B cell (primary cell): ENCODE data around the gene NLGN1. TPM values are rescaled to one million over a fixed set of nuclear protein-coding genes. Genes with fewer than 3 reads are reported as not detected.

ENCODE experiments used
- ATAC-seq: fragments of 200-7000 bp; cut with Tn5 transposase; one replicate; pipeline ENCODE4 v1.10.0; 2021; ENCODE audit warnings: low read depth, mild to moderate bottlenecking, moderate number of reproducible peaks, moderate library complexity
- CTCF ChIA-PET: fragments of 350-600 bp; sonication (Branson Sonifier 250); formaldehyde crosslinking; loops from one replicate; lab custom pipeline; 2021; ENCODE audit warnings: antibody characterized with exemption, inconsistent platforms; lab: Charles Lee
- POLR2A ChIA-PET: fragments of 350-600 bp; sonication (Branson Sonifier 250); formaldehyde crosslinking; loops from one replicate; lab custom pipeline; 2021; ENCODE audit warnings: antibody characterized with exemption; lab: Charles Lee
- DNase-seq: peaks from one replicate; pipeline ENCODE4 v3.0.0; 2013
- H2AFZ ChIP-seq: 2 replicates; pipeline ENCODE4 v1.6.1; 2012; ENCODE audit warnings: mild to moderate bottlenecking, low read depth, low read length; ENCODE audit not compliant: insufficient read depth, poor library complexity, severe bottlenecking
- H3K27ac ChIP-seq, 2 donors: 1 replicate in 1 of 2; 2 replicates in 1 of 2; pipeline ENCODE4 v1.5.1; 2012 to 2013; ENCODE audit warnings: low read length in 2 of 2, mild to moderate bottlenecking in 2 of 2, moderate library complexity in 1 of 2
- H3K27me3 ChIP-seq, 4 experiments: fragments of 200-600 bp in 1 of 4; sonication (generic) in 1 of 4; replicated peaks in 1 of 4; 1 replicate in 2 of 4; 2 replicates in 2 of 4; pipeline versions ENCODE4 v1.6.1 to v1.7.0; 2013 to 2016; ENCODE audit warnings: low read length in 3 of 4, mild to moderate bottlenecking in 2 of 4, mixed read lengths in 1 of 4, moderate library complexity in 1 of 4; ENCODE audit not compliant: insufficient read depth in 4 of 4, control insufficient read depth in 3 of 4; ENCODE audit errors: control extremely low read depth in 1 of 4
- H3K36me3 ChIP-seq, 2 experiments: replicated peaks in 1 of 2; 1 replicate in 1 of 2; 2 replicates in 1 of 2; pipeline versions ENCODE4 v1.6.1 to v1.7.1; 2013; ENCODE audit warnings: low read length in 1 of 2; ENCODE audit not compliant: insufficient read depth in 2 of 2, control insufficient read depth in 1 of 2; ENCODE audit errors: control extremely low read depth in 1 of 2, extremely low read depth in 1 of 2
- H3K4me1 ChIP-seq, 2 donors: fragments of 200-600 bp in 1 of 2; sonication (generic) in 1 of 2; 1 replicate in 1 of 2; 2 replicates in 1 of 2; pipeline versions ENCODE4 v1.5.1 to v1.6.1; 2013 to 2017; ENCODE audit warnings: low read length in 2 of 2; ENCODE audit not compliant: control insufficient read depth in 2 of 2, insufficient read depth in 2 of 2
- H3K4me2 ChIP-seq: replicated peaks from 2 replicates; pipeline ENCODE3; 2012; ENCODE audit warnings: mild to moderate bottlenecking, low read depth, low read length; ENCODE audit not compliant: poor library complexity, severe bottlenecking
- H3K4me3 ChIP-seq, 5 experiments: fragments of 200-600 bp in 1 of 5; sonication (generic) in 1 of 5; 1 replicate in 3 of 5; 2 replicates in 2 of 5; pipeline versions ENCODE4 v1.5.1 to v1.7.0; 2011 to 2016; ENCODE audit warnings: low read length in 4 of 5, mild to moderate bottlenecking in 4 of 5, low read depth in 2 of 5, control low read depth in 1 of 5, moderate library complexity in 1 of 5; ENCODE audit not compliant: insufficient read depth in 1 of 5; ENCODE audit errors: control extremely low read depth in 1 of 5, extremely low read depth in 1 of 5
- H3K79me2 ChIP-seq: fragments of 200-600 bp; sonication (generic); one replicate; pipeline ENCODE4 v1.6.0; 2016; ENCODE audit warnings: low read length; ENCODE audit not compliant: control insufficient read depth, insufficient read depth
- H3K9ac ChIP-seq: fragments of 200-600 bp; sonication (generic); 2 replicates; pipeline ENCODE4 v1.6.1; 2017; ENCODE audit warnings: mild to moderate bottlenecking, low read length, moderate library complexity
- H3K9me3 ChIP-seq, 3 donors: one replicate each; pipeline versions ENCODE4 v1.6.1 to v1.7.1; 2013; ENCODE audit warnings: low read length in 2 of 3; ENCODE audit not compliant: control insufficient read depth in 2 of 3, insufficient read depth in 1 of 3; ENCODE audit errors: control extremely low read depth in 1 of 3
- H4K20me1 ChIP-seq: 2 replicates; pipeline ENCODE4 v1.6.0; 2012; ENCODE audit warnings: mild to moderate bottlenecking, low read length; ENCODE audit not compliant: insufficient read depth, control insufficient read depth, poor library complexity, severe bottlenecking
- H3K27ac Mint-ChIP-seq: one replicate; pipeline ENCODE4 v1.8.0; 2021; ENCODE audit warnings: mixed read lengths
- H3K27me3 Mint-ChIP-seq: one replicate; pipeline ENCODE4 v1.8.0; 2021; ENCODE audit warnings: mixed read lengths
- H3K4me1 Mint-ChIP-seq: one replicate; pipeline ENCODE4 v1.8.0; 2021; ENCODE audit warnings: mixed read lengths
- H3K4me3 Mint-ChIP-seq: one replicate; pipeline ENCODE4 v1.8.0; 2021; ENCODE audit warnings: mixed read lengths
- H3K9me3 Mint-ChIP-seq: one replicate; pipeline ENCODE4 v1.8.0; 2022; ENCODE audit warnings: mixed read lengths; ENCODE audit not compliant: insufficient read depth
- CTCF ChIP-seq: fragments of 200-600 bp; IDR thresholded peaks from one replicate; pipeline ENCODE4 v1.8.0; 2022; ENCODE audit warnings: antibody characterized with exemption, mild to moderate bottlenecking
- EZH2 ChIP-seq: IDR thresholded peaks from 2 replicates; pipeline ENCODE4 v1.6.1; 2012; ENCODE audit warnings: borderline replicate concordance, low read depth, mild to moderate bottlenecking, moderate library complexity, low read length; ENCODE audit not compliant: insufficient read depth, poor library complexity, severe bottlenecking
- WGBS: methylation state at CpG from one replicate; pipeline ENCODE4 v1.1.5; 2013; ENCODE audit warnings: missing lambda C conversion rate; ENCODE audit not compliant: insufficient coverage; 5-methylcytosine and 5-hydroxymethylcytosine counted together
- intact Hi-C: fragments of 100-400 bp; cut with micrococcal nuclease; formaldehyde crosslinking; loops from one replicate; pipeline ENCODE4 v1.10.0; 2022
- polyA plus RNA-seq: library from polyadenylated mRNA; depleted of rRNA; stranded (reverse); fragments of >200 nt; gene quantifications from 2 replicates; pipeline ENCODE4 v1.2.3, GENCODE V29; 2012
- total RNA-seq, 2 donors: library from RNA; stranded (reverse); fragments of 120-200 nt in 1 of 2; gene quantifications; 1 replicate in 1 of 2; 2 replicates in 1 of 2; pipeline versions ENCODE4 v1.2.3 to v1.2.4, GENCODE V29; 2013 to 2022

The NLGN1 gene
- total and polyA plus RNA-seq, 2 donors (not counting 1 experiment from before 2014, with no cell fraction given): not detected

- no peak overlapping the region for H3K4me3 ChIP-seq
- no peak overlapping the region for H3K4me2 ChIP-seq
- no peak overlapping the region for H2AFZ ChIP-seq
- POLR2A ChIA-PET: no interaction called here
- TF ChIP-seq CTCF (no peak), EZH2 (no peak)
- CTCF ChIA-PET: no interaction called here
- H3K4me1 Mint-ChIP-seq: no peaks in the 10 kb centered on the region
- H3K9ac ChIP-seq: no peak overlapping the region
- H3K9me3 ChIP-seq: no peaks in the 10 kb centered on the region
- no peaks in the 10 kb centered on the region for H3K4me1 ChIP-seq
- H4K20me1 ChIP-seq: no peaks in the 10 kb centered on the region
- H3K79me2 ChIP-seq: no peaks in the 10 kb centered on the region
- H3K9me3 Mint-ChIP-seq: peaks cover 3% of the 10 kb centered on the region
- H3K27ac ChIP-seq: no peak overlapping the region
- H3K27me3 Mint-ChIP-seq: no peaks in the 10 kb centered on the region
- no peaks in the 10 kb centered on the region for H3K36me3 ChIP-seq
- ATAC-seq (no peak), DNase-seq (no peak)
- H3K4me3 Mint-ChIP-seq: no peak overlapping the region
- H3K27ac Mint-ChIP-seq: no peak overlapping the region
- WGBS: no CpG with 5 or more reads among the region's 1 CpG
- no peaks in the 10 kb centered on the region for H3K27me3 ChIP-seq
- intact Hi-C loops: no loop called here
Observed at GRCh38 chr3:173650596-173650995, 253.1 kb downstream of the NLGN1 start.

DNA sequence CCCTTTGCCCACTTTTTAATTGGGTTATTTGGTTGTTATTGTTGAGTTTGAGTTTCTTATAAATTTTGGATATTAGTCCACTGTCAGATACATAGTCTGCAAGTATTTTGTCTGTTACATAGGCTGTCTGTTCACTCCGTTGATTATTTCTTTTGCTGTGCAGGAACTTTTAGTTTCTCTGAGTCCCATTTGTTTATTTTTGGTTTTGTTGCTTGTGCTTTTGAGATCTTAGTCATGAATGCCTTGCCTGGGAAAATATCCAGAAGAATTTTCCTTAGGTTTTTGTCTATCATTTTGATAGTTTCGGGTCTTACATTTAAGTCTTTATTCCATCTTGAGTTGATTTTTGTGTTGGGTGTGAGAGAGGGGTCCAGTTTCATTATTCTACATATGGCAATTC is 254.5 kb downstream of the NLGN1 start:
- ChIA-PET POLR2A (no interaction called here), CTCF (no interaction called here)
- H3K27me3 ChIP-seq: no peaks in the 10 kb centered on the region
- no peak overlapping the region for H3K4me2 ChIP-seq
- no peak overlapping the region for H3K4me3 Mint-ChIP-seq
- H3K79me2 ChIP-seq: no peaks in the 10 kb centered on the region
- ATAC-seq (no peak), DNase-seq (no peak)
- H3K4me1 Mint-ChIP-seq: no peaks in the 10 kb centered on the region
- no peak for TF ChIP-seq CTCF
- no peak for TF ChIP-seq EZH2
- no peak overlapping the region for H3K27ac Mint-ChIP-seq
- H3K27me3 Mint-ChIP-seq: no peaks in the 10 kb centered on the region
- no peak overlapping the region for H3K9ac ChIP-seq
- H3K36me3 ChIP-seq: no peaks in the 10 kb centered on the region
- H4K20me1 ChIP-seq: no peaks in the 10 kb centered on the region
- intact Hi-C loops: no loop called here
- H3K9me3 ChIP-seq: no peaks in the 10 kb centered on the region
- peaks cover 3% of the 10 kb centered on the region for H3K9me3 Mint-ChIP-seq
- no peak overlapping the region for H3K27ac ChIP-seq
- H3K4me3 ChIP-seq: no peak overlapping the region
- no peaks in the 10 kb centered on the region for H3K4me1 ChIP-seq
- H2AFZ ChIP-seq: no peak overlapping the region
- 100% methylated on average over 1 of the region's 2 CpGs for WGBS
